ENCODE results near the gene TMEM196. TPM values are rescaled to one million over a fixed set of nuclear protein-coding genes. Genes with fewer than 3 reads are reported as not detected.

Gene TMEM196
- total and polyA plus RNA-seq, 9 of the 15 experiments (the other 6 are each of a cell fraction or from before 2014, with no cell fraction given): not detected

DNA sequence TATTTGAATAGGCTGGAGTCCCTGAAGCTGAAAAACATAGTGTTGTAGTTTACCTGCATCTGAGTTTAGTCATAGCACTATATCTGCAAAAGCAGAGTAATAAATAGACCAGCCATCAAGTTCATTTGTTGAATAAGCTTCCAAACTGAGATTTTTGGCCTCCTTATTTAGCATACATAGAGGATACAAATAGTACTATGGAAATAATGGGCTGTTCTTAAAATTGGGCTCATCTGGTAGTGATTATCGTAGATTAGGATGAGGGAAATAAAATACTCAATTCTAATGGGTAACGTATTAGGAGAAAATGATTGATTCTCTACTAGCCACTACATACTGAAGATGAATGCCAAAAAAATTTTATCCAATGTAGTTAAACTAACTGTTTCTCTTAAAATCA is 41.4 kb upstream of the TMEM196 start:
- H4K20me1 ChIP-seq (replicated peaks; ENCODE audit: control insufficient read depth, insufficient read depth, low read length): no peaks in the 10 kb centered on the region
- H3K36me3 ChIP-seq (ENCODE audit: control insufficient read depth, insufficient read depth, low read length): no peaks in the 10 kb centered on the region
- H3K79me2 ChIP-seq (ENCODE audit: control insufficient read depth, insufficient read depth, low read length): no peaks in the 10 kb centered on the region
- DNase-seq (ENCODE audit: extremely low read depth in 1 of 4, low spot score in 3 of 4): no peak
- ChIA-PET CTCF (ENCODE audit: low intra/inter-chr PET ratio) (no interaction called here), POLR2A (no interaction called here)
- H3K4me2 ChIP-seq (ENCODE audit: insufficient read depth, low read length): no peak overlapping the region
- in situ Hi-C loops (cut with MboI) (no loop called here), intact Hi-C loops (cut with micrococcal nuclease) (no loop called here)
- H3K4me1 ChIP-seq (replicated peaks in 1 of 2; ENCODE audit: control insufficient read depth in 2 of 2, insufficient read depth in 2 of 2, low read length in 2 of 2): no peaks in the 10 kb centered on the region
- no peaks in the 10 kb centered on the region for H3K9me1 ChIP-seq (ENCODE audit: control insufficient read depth, insufficient read depth, low read length)
- no TSS peak for BruUV-seq (replicated peaks)
- FAIRE-seq: no peak
- WGBS (ENCODE audit: insufficient coverage, low coverage, missing lambda C conversion rate): 4% methylated on average over 2 of the region's 2 CpGs
- ATAC-seq: no peak
- no peak overlapping the region for H2AFZ ChIP-seq (ENCODE audit: low read depth, low read length)
- no peak overlapping the region for H3K4me3 ChIP-seq
- H3K9ac ChIP-seq (ENCODE audit: insufficient read depth in 1 of 2, low read depth in 2 of 2, low read length in 2 of 2): no peak overlapping the region
- H3K27me3 ChIP-seq (ENCODE audit: control insufficient read depth in 2 of 2, insufficient read depth in 2 of 2, low read length in 2 of 2): no peaks in the 10 kb centered on the region
- no peaks in the 10 kb centered on the region for H3K9me3 ChIP-seq (replicated peaks; ENCODE audit: control insufficient read depth, insufficient read depth, low read depth, low read length)
- no peak overlapping the region for H3K27ac ChIP-seq (ENCODE audit: extremely low read depth, low read depth, low read length)
- no peak for TF ChIP-seq RBM15 (IDR thresholded peaks at IDR 0.05; ENCODE audit: insufficient read depth, low read length)
- TF ChIP-seq PRDM10 (IDR thresholded peaks at IDR 0.05; ENCODE audit: partially characterized antibody): no peak
- no peak for TF ChIP-seq XRCC5 (IDR thresholded peaks at IDR 0.05; ENCODE audit: low read depth, low read length)
- TF ChIP-seq TBL1XR1 (IDR thresholded peaks at IDR 0.05; ENCODE audit: low read length in 2 of 2): no peak
- TF ChIP-seq LEF1 (IDR thresholded peaks at IDR 0.05): no peak
- TF ChIP-seq, protein P1, sequence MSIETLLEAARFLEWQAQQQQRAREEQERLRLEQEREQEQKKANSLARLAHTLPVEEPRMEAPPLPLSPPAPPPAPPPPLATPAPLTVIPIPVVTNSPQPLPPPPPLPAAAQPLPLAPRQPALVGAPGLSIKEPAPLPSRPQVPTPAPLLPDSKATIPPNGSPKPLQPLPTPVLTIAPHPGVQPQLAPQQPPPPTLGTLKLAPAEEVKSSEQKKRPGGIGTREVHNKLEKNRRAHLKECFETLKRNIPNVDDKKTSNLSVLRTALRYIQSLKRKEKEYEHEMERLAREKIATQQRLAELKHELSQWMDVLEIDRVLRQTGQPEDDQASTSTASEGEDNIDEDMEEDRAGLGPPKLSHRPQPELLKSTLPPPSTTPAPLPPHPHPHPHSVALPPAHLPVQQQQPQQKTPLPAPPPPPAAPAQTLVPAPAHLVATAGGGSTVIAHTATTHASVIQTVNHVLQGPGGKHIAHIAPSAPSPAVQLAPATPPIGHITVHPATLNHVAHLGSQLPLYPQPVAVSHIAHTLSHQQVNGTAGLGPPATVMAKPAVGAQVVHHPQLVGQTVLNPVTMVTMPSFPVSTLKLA (conservative IDR thresholded peaks at IDR 0.05): no peak
- TF ChIP-seq MAFF (IDR thresholded peaks at IDR 0.05; ENCODE audit: low read length): no peak
- TF ChIP-seq, protein P2, sequence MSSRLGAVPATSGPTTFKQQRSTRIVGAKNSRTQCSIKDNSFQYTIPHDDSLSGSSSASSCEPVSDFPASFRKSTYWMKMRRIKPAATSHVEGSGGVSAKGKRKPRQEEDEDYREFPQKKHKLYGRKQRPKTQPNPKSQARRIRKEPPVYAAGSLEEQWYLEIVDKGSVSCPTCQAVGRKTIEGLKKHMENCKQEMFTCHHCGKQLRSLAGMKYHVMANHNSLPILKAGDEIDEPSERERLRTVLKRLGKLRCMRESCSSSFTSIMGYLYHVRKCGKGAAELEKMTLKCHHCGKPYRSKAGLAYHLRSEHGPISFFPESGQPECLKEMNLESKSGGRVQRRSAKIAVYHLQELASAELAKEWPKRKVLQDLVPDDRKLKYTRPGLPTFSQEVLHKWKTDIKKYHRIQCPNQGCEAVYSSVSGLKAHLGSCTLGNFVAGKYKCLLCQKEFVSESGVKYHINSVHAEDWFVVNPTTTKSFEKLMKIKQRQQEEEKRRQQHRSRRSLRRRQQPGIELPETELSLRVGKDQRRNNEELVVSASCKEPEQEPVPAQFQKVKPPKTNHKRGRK (tag; IDR thresholded peaks at IDR 0.05): no peak
- TF ChIP-seq CBX1 (IDR thresholded peaks at IDR 0.05; ENCODE audit: low read depth): no peak
- TF ChIP-seq ZC3H8 (IDR thresholded peaks at IDR 0.05): no peak
- no peak for TF ChIP-seq ZBED1 (IDR thresholded peaks at IDR 0.05)
- TF ChIP-seq DEAF1 (CRISPR knock-in tag; IDR thresholded peaks at IDR 0.05): no peak
- TF ChIP-seq ZNF316 (IDR thresholded peaks at IDR 0.05): no peak
- no peak for TF ChIP-seq MTA2 (IDR thresholded peaks at IDR 0.05; ENCODE audit: low read depth)
- TF ChIP-seq CEBPB (tag; IDR thresholded peaks at IDR 0.05): no peak
- TF ChIP-seq ZNF584 (CRISPR knock-in tag; IDR thresholded peaks at IDR 0.05; ENCODE audit: low read depth): no peak

Measured in K562 (cell line).